Activated naive CD8-positive, alpha-beta T cell treated with anti-CD3 and anti-CD28 coated beads, Interleukin-2, amount 50 U/mL, for 24 hours (primary cell): ENCODE data around the gene IL11RA.

Source experiments
- ATAC-seq: fragments of 150-1000 bp; cut with Tn5 transposase; one replicate; pipeline ENCODE4 v1.10.0; 2021
- DNase-seq: peaks from one replicate; pipeline ENCODE4 v3.0.0; 2021
- H3K27ac Mint-ChIP-seq: one replicate; pipeline ENCODE4 v1.8.0; 2021; ENCODE audit warnings: mild to moderate bottlenecking, mixed read lengths
- H3K27me3 Mint-ChIP-seq: one replicate; pipeline ENCODE4 v1.8.0; 2021; ENCODE audit warnings: mixed read lengths
- H3K36me3 Mint-ChIP-seq: one replicate; pipeline ENCODE4 v1.8.0; 2021; ENCODE audit warnings: low read depth, mixed read lengths
- H3K4me1 Mint-ChIP-seq: one replicate; pipeline ENCODE4 v1.8.0; 2021; ENCODE audit warnings: mixed read lengths
- H3K4me3 Mint-ChIP-seq: one replicate; pipeline ENCODE4 v1.8.0; 2021; ENCODE audit warnings: mild to moderate bottlenecking, moderate library complexity, mixed read lengths
- H3K9me3 Mint-ChIP-seq: one replicate; pipeline ENCODE4 v1.8.0; 2021; ENCODE audit warnings: mixed read lengths

The IL11RA gene

GRCh38 chr9:34623374-34624235, 28.4 kb upstream of the IL11RA start:
- peaks cover 32% of the 10 kb centered on the region for H3K4me1 Mint-ChIP-seq
- H3K4me3 Mint-ChIP-seq, result no peak overlapping the region
- no peak overlapping the region for H3K27ac Mint-ChIP-seq
- DNase-seq (no peak), ATAC-seq (no peak)
- H3K36me3 Mint-ChIP-seq, result no peaks in the 10 kb centered on the region
- H3K9me3 Mint-ChIP-seq, result no peaks in the 10 kb centered on the region
- peaks cover 59% of the 10 kb centered on the region for H3K27me3 Mint-ChIP-seq

- no peak for DNase-seq
Observed at GRCh38 chr9:34624475-34625185, 27.4 kb upstream of the IL11RA start.

DNA sequence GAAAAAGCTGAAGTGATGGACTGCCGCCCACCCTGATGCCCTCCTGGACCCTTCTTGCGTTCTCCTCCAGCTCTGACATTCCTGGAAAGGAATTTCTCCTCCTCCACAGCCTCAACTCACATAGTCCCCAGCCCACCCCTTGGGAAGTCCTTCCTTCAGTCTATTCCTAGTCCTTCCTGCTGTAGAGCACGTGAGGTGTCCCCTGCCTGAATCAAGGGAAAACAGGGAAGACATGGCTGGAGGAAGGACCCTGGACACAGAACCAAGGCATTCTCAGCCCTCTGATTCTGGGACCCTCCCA, 26.8 kb upstream of the IL11RA start:
- no peak overlapping the region for H3K4me3 Mint-ChIP-seq
- peaks cover 28% of the 10 kb centered on the region for H3K4me1 Mint-ChIP-seq
- DNase-seq (no peak), ATAC-seq (no peak)
- H3K36me3 Mint-ChIP-seq, result no peaks in the 10 kb centered on the region
- no peaks in the 10 kb centered on the region for H3K9me3 Mint-ChIP-seq
- H3K27ac Mint-ChIP-seq, result no peak overlapping the region
- peaks cover 71% of the 10 kb centered on the region for H3K27me3 Mint-ChIP-seq

More at GRCh38 chr9:34624475-34625185, 27.4 kb upstream of the IL11RA start:
- H3K4me1 Mint-ChIP-seq, result peaks cover 31% of the 10 kb centered on the region
- H3K27me3 Mint-ChIP-seq, result peaks cover 66% of the 10 kb centered on the region
- H3K27ac Mint-ChIP-seq, result no peak overlapping the region
- no peaks in the 10 kb centered on the region for H3K36me3 Mint-ChIP-seq
- no peaks in the 10 kb centered on the region for H3K9me3 Mint-ChIP-seq
- no peak overlapping the region for H3K4me3 Mint-ChIP-seq
- no peak for ATAC-seq

DNA sequence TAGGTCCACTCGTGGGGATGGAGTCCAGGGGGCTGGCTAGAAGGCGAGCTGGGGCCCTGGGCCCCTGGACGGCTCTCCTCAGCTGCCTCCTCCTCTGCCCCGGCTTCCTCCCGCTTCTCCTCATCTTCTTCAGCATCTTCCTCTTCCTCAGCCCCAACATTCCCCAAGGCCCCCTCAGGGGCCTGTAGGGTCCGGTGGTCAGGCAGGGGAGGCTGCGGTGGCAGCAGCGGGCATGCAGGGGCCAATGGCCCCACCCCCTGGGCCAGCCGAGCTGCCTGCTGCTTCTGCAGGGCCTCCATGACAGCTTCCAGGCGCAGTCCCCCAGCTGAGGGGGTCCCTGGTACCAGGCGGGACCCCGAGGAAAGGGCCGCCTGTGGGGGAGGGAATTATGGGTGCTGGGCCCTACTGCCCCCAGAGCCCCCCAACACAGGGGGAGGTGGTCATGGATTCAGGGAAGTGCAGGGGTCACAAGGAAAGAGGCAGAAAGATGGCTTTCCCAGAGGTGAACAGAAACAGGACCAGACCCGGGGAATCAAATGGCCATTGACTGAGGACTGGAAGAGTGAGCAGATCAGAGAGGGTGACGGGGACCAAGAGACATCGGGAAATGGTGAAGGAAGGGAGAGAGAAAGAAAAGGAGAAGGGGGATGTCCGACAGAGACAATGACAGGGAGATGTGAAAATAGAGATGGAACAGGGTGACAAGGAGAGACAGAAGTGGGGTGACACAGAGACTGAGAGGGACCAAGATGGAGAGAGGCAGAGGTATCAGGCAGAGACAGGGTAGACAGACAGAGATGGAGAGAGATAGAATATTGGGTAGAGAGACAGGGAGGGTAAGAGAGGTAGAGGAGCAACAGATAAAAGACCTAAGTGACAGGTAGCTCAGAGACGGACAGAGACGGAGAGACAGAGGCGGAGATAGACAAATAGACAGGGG, 24.0 kb upstream of the IL11RA start:
- Mint-ChIP-seq H3K27me3 (peaks cover 66% of the 10 kb centered on the region), H3K9me3 (no peaks in the 10 kb centered on the region), H3K4me3 (peak overlapping the region; percentile 76), H3K4me1 (peaks cover 23% of the 10 kb centered on the region), H3K27ac (peak overlapping the region; percentile 27), H3K36me3 (no peaks in the 10 kb centered on the region)
- no peak for DNase-seq
- no peak for ATAC-seq

DNA sequence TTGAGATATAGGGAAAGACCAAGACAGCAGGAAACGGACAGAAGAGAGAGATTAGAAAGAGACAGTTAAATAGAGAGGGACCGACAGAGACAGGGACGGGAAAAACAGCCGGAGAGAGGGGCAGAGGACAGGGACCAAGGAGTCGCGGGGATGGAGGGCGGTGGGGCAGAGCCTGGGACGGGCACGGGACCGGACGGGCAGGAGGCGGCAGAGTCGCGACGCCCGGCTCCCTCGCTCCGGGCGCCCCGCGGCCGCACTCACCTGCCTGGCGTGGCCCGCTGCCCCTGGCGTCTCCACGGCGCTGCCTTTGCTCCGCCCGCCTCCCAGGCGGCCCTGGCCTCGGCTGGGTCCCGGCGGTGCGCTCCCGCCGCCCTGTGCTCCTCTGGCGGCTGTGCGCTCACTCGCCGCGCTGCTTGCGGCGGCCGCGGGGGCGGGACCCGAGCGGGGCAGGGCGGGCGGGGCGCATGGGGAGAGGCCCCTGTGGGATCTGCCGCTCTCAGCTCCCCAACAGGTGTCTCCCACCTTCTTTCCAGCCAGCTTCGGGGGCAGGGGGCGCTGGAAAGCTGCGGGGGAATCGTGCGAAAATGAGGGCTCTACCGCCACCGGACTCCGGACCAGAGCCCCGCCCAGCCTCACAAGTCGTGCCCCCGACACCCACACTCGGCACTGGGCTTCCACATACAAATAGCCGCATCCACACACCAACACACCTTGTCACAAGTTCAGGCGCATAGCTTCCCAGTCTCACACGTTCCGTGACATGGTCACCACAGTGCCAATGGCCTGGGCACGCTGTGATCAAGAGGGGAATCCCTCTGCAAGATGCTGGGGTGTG, 23.1 kb upstream of the IL11RA start, which contains the start of gene ARID3C:
ARID3C (minus strand) TSS at position 411 of the 835 bp plus-strand sequence. CDS start 1,052 bp downstream, outside the sequence.
- ATAC-seq, result peak; percentile 69
- Mint-ChIP-seq H3K27me3 (peaks cover 58% of the 10 kb centered on the region), H3K4me3 (peak within 1 kb of the TSS; percentile 76), H3K27ac (peak within 1 kb of the TSS; percentile 27), H3K36me3 (no peaks in the 10 kb centered on the region), H3K4me1 (peaks cover 18% of the 10 kb centered on the region), H3K9me3 (no peaks in the 10 kb centered on the region)
- peak; percentile 44 for DNase-seq

GRCh38 chr9:34629491-34629808, 22.5 kb upstream of the IL11RA start:
- Mint-ChIP-seq H3K27ac (no peak overlapping the region), H3K36me3 (peaks cover 3% of the 10 kb centered on the region), H3K27me3 (peaks cover 53% of the 10 kb centered on the region)

GRCh38 chr9:34630402-34631154, 21.4 kb upstream of the IL11RA start:
- Mint-ChIP-seq H3K4me3 (no peak overlapping the region), H3K9me3 (no peaks in the 10 kb centered on the region), H3K27ac (no peak overlapping the region), H3K4me1 (peaks cover 22% of the 10 kb centered on the region), H3K36me3 (peaks cover 12% of the 10 kb centered on the region), H3K27me3 (peaks cover 48% of the 10 kb centered on the region)
- ATAC-seq (no peak), DNase-seq (no peak)

More at GRCh38 chr9:34629491-34629808, 22.5 kb upstream of the IL11RA start:
- H3K4me3 Mint-ChIP-seq, result peak overlapping the region; percentile 60
- peaks cover 18% of the 10 kb centered on the region for H3K4me1 Mint-ChIP-seq
- no peak for DNase-seq
- peak; percentile 1 for ATAC-seq
- H3K9me3 Mint-ChIP-seq, result no peaks in the 10 kb centered on the region

- no peak for DNase-seq
- no peaks in the 10 kb centered on the region for H3K9me3 Mint-ChIP-seq
Observed at GRCh38 chr9:34633166-34633565, 18.8 kb upstream of the IL11RA start.

DNA sequence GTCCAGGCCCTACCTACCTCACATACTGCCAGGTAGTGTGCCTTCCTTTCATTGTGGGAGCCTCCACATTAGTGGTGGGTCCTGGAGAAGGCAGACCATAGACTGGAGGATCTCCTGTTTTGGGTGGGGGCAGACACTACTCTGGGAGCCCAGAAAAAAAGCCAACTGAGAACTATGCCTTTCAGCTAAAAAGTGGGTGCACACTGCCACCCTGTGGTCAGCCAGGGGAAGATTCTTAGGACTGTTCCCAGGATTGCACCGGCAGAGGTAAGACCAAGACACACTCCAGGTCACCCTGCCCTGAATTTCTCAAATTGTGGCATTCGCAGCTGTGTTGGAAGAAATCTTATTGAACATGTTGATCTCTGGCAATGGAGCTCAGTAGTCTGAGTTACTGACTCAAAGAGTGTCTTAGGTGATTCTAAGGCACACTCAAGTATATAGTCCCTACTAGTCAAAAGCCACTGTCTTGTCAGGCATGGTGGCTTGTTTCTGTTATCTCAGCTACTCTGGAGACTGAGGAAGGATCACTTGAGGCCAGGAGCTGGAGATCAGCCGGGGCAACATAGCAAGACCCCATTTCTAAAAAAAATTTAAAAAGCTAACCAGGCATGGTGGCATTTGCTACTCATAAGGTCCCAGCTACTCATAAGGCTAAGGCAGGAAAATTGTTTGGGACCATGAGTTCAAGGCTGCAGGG, 18.0 kb upstream of the IL11RA start:
- Mint-ChIP-seq H3K36me3 (peaks cover 23% of the 10 kb centered on the region), H3K27ac (peak overlapping the region; percentile 11), H3K4me1 (peaks cover 38% of the 10 kb centered on the region), H3K9me3 (no peaks in the 10 kb centered on the region), H3K27me3 (peaks cover 18% of the 10 kb centered on the region), H3K4me3 (peak overlapping the region; percentile 10)
- DNase-seq, result peak; percentile 76
- peak; percentile 26 for ATAC-seq

More at GRCh38 chr9:34633166-34633565, 18.8 kb upstream of the IL11RA start:
- Mint-ChIP-seq H3K4me3 (no peak overlapping the region), H3K27me3 (peaks cover 24% of the 10 kb centered on the region), H3K36me3 (peaks cover 23% of the 10 kb centered on the region), H3K4me1 (peaks cover 35% of the 10 kb centered on the region), H3K27ac (no peak overlapping the region)
- ATAC-seq, result no peak

GRCh38 chr9:34634551-34635248, 17.3 kb upstream of the IL11RA start:
- peaks cover 23% of the 10 kb centered on the region for H3K36me3 Mint-ChIP-seq
- H3K27ac Mint-ChIP-seq, result no peak overlapping the region
- no peak overlapping the region for H3K4me3 Mint-ChIP-seq
- H3K4me1 Mint-ChIP-seq, result peaks cover 34% of the 10 kb centered on the region
- DNase-seq, result no peak
- no peaks in the 10 kb centered on the region for H3K9me3 Mint-ChIP-seq
- no peak for ATAC-seq
- H3K27me3 Mint-ChIP-seq, result peaks cover 11% of the 10 kb centered on the region

DNA sequence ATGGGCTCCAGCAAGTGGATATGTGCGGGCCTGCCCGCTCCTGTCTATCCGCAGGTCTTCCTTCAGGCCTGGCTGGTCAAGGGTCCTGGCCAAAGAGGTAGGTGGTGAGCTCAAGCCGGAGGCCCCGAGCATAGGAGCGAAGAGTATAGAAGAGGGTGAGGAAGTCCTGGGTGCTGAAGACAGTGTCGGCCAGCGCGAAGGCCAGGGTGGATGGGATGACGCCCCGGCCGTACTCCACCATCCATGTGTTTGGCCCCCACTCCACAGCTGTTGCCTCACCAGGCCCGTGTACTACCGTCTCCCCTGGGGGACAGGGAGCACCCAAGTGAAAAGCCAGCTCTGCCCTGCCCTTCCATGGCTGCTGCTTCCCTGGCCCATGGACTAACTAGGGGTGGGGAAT, 16.4 kb upstream of the IL11RA start:
- H3K4me1 Mint-ChIP-seq, result peaks cover 34% of the 10 kb centered on the region
- H3K4me3 Mint-ChIP-seq, result peak overlapping the region; percentile 97
- ATAC-seq (no peak), DNase-seq (no peak)
- peaks cover 23% of the 10 kb centered on the region for H3K36me3 Mint-ChIP-seq
- H3K27ac Mint-ChIP-seq, result no peak overlapping the region
- no peaks in the 10 kb centered on the region for H3K9me3 Mint-ChIP-seq
- H3K27me3 Mint-ChIP-seq, result peaks cover 3% of the 10 kb centered on the region

DNA sequence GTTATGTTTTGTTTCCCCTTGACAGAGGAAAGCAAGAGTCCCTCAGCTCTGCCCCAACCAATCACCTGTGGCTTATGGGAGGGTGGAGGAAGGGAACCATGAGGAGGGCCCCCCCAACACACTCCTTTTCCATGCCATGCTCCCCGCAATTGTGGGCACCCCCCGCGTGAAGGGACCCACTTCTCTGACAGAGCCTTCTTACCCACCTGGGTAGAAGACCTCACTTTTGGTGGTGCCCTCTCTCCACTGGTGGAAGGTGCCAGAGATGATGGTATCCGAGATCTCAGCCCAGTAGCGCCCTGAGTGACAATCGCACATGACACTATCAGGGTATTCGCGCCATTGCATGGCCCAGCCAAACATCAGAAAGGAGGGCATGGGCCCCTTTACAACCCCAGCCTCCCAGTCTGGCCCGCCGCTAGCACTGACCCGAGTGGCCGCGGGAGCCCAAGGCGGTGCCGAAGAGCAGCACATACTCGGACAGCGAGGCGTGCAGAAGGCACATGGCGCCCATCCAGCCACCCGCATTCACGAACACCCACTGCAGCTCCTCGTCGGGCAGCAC, 15.1 kb upstream of the IL11RA start:
- ATAC-seq, result no peak
- peaks cover 23% of the 10 kb centered on the region for H3K36me3 Mint-ChIP-seq
- no peak for DNase-seq
- peaks cover 36% of the 10 kb centered on the region for H3K4me1 Mint-ChIP-seq
- no peaks in the 10 kb centered on the region for H3K27me3 Mint-ChIP-seq
- peak overlapping the region; percentile 94 for H3K27ac Mint-ChIP-seq
- peak overlapping the region; percentile 97 for H3K4me3 Mint-ChIP-seq
- H3K9me3 Mint-ChIP-seq, result no peaks in the 10 kb centered on the region
